ENCODE data around the gene ANXA6.

- TF ChIP-seq POLR2A (IDR thresholded peaks at IDR 0.05; ENCODE audit: low read length) (no peak), GATA1 (IDR thresholded peaks at IDR 0.05; ENCODE audit: low read depth, low read length) (no peak)
Measured at GRCh38 chr5:151092762-151093161, 64.8 kb downstream of the ANXA6 start.
